MG63 (cell line): ENCODE measurements around the gene YBX1. TPM values are rescaled to one million over a fixed set of nuclear protein-coding genes. Genes with fewer than 3 reads are reported as not detected.
"Not testable (repeated sequence)": the region's sequence is repeated elsewhere in the genome, so short reads cannot be mapped to it uniquely, and the experiment has no call there.

Experiments used
- DNase-seq: peaks from one replicate; pipeline ENCODE4 v3.0.0-alpha.2; 2020
- H3K27me3 ChIP-seq: fragments of 250-450 bp; sonication (Bioruptor Pico); 2 replicates; pipeline ENCODE4 v1.5.1; 2020; ENCODE audit warnings: mild to moderate bottlenecking, moderate library complexity
- H3K36me3 ChIP-seq: fragments of 250-450 bp; sonication (Bioruptor Pico); 2 replicates; pipeline ENCODE4 v1.5.1; 2020; ENCODE audit warnings: mild to moderate bottlenecking, moderate library complexity
- H3K4me3 ChIP-seq: fragments of 250-450 bp; sonication (Bioruptor Pico); 2 replicates; pipeline ENCODE4 v1.5.1; 2020; ENCODE audit warnings: mild to moderate bottlenecking, moderate library complexity
- H3K9me3 ChIP-seq: fragments of 250-450 bp; sonication (Bioruptor Pico); 2 replicates; pipeline ENCODE4 v1.5.1; 2020; ENCODE audit warnings: mild to moderate bottlenecking, moderate library complexity
- total RNA-seq: library from RNA; depleted of rRNA; stranded (reverse); fragments of >200 nt; shearing (Covaris generic); gene quantifications from 2 replicates; pipeline ENCODE4 v1.2.3, GENCODE V29; 2014; ENCODE audit warnings: low replicate concordance; rRNA removed

YBX1 gene
- total RNA-seq, 1 experiment from 2014 or later: 1,830 TPM

GRCh38 chr1:42751511-42752070 lies 69.4 kb downstream of the YBX1 start:
- peaks cover 67% of the 10 kb centered on the region for H3K36me3 ChIP-seq
- DNase-seq, H3K4me3 ChIP-seq, H3K27me3 ChIP-seq, H3K9me3 ChIP-seq: not testable (repeated sequence)

DNA sequence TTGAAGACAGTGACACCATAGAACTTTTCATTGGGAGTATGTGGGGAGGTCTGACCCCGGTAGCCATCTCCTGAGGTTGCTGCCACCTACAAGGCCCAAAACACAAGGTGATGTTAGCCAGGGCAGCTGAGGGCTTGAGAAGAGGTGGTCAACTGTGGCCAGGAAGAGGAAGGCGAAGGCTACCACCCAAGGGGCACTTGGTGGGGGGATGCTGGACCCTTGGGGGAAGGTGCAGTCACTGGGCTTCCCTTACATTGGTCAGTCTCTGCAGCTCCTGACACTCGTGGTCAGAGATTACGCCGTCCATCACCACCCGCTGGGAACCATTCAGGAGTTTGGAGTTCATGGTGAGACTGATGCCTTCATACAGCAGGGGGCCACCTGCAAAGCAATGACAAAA lies 70.1 kb downstream of the YBX1 start:
- Histone ChIP-seq H3K4me3 (no peak overlapping the region), H3K9me3 (no peaks in the 10 kb centered on the region), H3K27me3 (no peaks in the 10 kb centered on the region), H3K36me3 (peaks cover 69% of the 10 kb centered on the region)
- DNase-seq: no peak

GRCh38 chr1:42753070-42753469 lies 70.9 kb downstream of the YBX1 start:
- H3K4me3 ChIP-seq: no peak overlapping the region
- no peaks in the 10 kb centered on the region for H3K27me3 ChIP-seq
- no peak for DNase-seq
- H3K36me3 ChIP-seq: peaks cover 67% of the 10 kb centered on the region
- H3K9me3 ChIP-seq: no peaks in the 10 kb centered on the region

Other genes with a start within 250 kb of the YBX1 start
- 0.07 TPM in 1 of 2 replicates, not detected in the other for gene ZMYND12, start 226.4 kb upstream of the YBX1 start, total RNA-seq
- gene PPCS, start 225.9 kb upstream of the YBX1 start, total RNA-seq: 30.3 and 58.5 TPM in 2 replicates
- 0.56 TPM in 1 of 2 replicates, not detected in the other for gene CCDC30, start 219.1 kb upstream of the YBX1 start, total RNA-seq
- gene PPIH, start 24.0 kb upstream of the YBX1 start, total RNA-seq: 79.5 and 110 TPM in 2 replicates
- 0.99 TPM in 1 of 2 replicates, not detected in the other for gene CLDN19, start 57.8 kb downstream of the YBX1 start, total RNA-seq
- gene P3H1, start 84.6 kb downstream of the YBX1 start, total RNA-seq: 32.4 and 37.3 TPM in 2 replicates
- 1.3 and 2.0 TPM in 2 replicates for gene C1orf50, start 84.8 kb downstream of the YBX1 start, total RNA-seq
- gene TMEM269, start 102.6 kb downstream of the YBX1 start, total RNA-seq: 0.16 and 0.42 TPM in 2 replicates
- gene ERMAP, start 134.7 kb downstream of the YBX1 start, total RNA-seq: 10.3 and 15.3 TPM in 2 replicates
- gene SVBP, start 135.0 kb downstream of the YBX1 start, total RNA-seq: 9.0 and 31.1 TPM in 2 replicates
- 6.9 and 10.3 TPM in 2 replicates for gene ZNF691, start 164.2 kb downstream of the YBX1 start, total RNA-seq